GM18499 (cell line): ENCODE measurements around the gene IPO4.
"Not testable (repeated sequence)": the region's sequence is repeated elsewhere in the genome, so short reads cannot be mapped to it uniquely, and the experiment has no call there.

Source experiments
- ATAC-seq: cut with Tn5 transposase; IDR thresholded peaks from one replicate; pipeline ENCODE4 v1.9.1; 2021; ENCODE audit warnings: moderate number of reproducible peaks; ENCODE audit not compliant: insufficient read depth, unreplicated experiment

Gene IPO4

GRCh38 chr14:24219080-24219479, 30.5 kb upstream of the IPO4 start:
- no peak for ATAC-seq

DNA sequence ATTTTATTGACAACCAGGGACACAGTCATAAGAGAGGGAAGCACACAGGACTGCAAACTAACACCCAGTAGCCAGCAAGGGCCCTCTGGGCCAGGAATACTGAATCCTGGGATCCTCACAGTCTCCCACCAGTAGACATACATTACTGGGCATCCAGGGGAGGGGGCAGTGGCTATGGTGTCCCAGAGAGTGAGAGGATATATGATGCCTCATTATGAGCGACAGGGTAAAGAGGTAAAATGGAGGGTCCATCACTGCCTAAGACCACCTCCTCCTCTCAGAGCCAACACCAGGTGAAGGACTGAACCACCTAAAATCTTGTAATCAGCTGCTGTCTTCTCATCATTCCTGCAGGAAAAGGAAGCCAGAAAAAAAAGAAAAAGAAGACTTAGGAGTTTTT, 28.3 kb upstream of the IPO4 start:
- not testable (repeated sequence) for ATAC-seq

GRCh38 chr14:24216345-24216699, 27.7 kb upstream of the IPO4 start:
- ATAC-seq, result no peak

GRCh38 chr14:24215495-24216344, 27.1 kb upstream of the IPO4 start, which contains the start of gene MDP1:
TSS of gene MDP1 (minus strand) at chr14:24216066. CDS start at chr14:24215955, 111 bp downstream.
- peak; percentile 32 for ATAC-seq

DNA sequence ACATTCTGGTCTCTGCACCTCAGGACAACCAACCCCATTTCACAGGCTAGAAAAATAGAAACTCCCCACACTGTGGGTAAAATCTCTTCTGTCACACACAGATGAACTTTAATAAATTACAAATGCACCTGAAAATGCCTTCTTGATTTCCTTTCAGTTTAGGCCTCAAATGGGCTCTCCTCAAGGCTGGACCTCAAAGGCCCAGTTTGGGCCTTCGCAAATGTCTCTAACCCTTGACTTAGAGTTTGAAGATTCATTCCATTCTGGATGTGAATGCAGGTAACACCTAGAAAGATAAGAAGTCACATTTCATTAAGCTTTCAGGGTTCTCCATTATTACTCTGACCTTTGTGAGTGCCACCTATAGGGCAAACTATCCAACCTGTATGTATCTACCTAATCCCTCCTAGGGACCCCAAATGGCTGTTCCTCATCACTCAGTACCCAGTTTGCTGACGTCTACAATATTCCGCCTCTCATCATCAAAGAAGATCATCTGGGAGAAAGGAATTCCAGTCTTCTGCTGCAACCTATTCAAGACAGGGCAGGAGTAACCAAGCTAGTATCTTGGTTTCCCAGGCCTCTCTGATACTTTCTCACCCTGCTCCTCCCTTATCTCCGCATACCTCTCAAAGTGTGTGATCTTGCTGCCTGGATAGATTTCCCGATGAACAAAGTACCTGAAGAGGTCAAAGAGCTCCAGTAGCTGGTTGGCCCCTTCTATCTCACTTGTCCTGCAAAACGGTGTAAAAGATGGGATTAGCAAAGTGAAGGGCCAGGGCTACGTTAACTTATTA, 25.4 kb upstream of the IPO4 start:
- ATAC-seq, result no peak

DNA sequence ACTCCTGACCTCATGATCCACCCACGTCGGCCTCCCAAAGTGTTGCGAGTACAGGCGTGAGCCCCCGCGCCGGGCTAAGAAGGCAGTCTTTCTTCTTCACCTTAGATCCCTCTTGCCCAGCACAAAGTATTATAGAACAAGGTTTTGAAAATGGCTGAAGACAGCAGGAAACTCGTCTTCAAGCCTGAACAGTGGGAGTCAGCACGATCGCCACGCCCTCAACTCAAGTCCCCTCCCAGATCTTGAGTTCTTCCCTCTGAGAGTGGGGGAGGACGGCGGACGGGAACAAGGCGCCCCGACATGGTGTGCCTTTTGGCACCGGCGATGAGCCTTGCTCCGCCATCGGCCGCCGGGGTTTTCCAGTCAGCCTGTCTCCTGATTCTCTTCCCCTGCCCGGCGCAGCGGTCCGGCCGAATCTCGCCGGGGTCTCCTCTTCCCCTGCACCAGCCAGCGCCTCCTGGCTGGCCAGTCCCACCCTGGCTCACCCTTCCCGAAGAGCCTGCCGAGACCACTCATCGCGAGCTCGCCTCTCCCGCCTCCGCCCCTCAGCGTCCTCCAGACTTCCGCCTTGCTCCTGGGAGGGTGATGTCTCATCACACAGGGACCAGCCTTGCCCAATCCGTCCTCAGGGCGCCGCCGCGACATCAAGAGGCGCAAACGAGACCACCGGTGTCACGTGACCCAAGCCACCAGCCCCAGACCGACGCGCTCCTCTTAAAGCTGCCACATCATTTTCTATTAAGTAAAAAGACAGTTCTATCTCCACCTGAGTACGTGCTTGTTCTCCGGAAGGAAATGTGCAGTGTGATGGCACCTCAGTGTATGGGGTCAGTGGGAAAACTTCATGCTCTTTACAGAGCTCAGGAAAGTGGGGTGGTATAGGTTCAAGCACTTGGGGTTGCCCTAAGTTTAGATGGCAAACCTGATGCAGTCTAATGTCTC, 24.6 kb upstream of the IPO4 start, which contains the start of gene CHMP4A:
Gene CHMP4A, minus strand, starts transcription at position 565 of the 942 bp plus-strand sequence. Its CDS starts 49 bp downstream, at position 516.
- ATAC-seq, result peak; percentile 73

GRCh38 chr14:24211311-24211710, 22.7 kb upstream of the IPO4 start:
- no peak for ATAC-seq

DNA sequence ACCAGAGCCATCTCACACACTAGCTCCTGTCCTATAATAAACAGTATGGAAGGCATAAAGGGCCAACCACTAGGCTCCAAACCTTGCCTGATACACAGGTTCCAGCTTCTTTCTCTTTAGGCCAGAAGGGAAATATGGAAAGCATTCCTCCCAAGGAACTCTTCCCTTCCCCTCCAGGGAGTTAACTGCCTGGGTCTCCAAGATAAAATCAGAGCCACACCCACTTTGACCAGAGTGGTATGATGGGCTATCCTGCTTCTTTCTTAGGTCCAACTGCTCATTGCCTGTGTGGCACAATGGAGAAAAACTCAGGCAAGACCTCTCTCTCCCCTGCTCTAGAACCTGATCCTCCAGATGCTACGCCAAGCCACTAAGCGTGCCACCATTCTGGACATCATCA, 19.0 kb upstream of the IPO4 start:
- no peak for ATAC-seq

DNA sequence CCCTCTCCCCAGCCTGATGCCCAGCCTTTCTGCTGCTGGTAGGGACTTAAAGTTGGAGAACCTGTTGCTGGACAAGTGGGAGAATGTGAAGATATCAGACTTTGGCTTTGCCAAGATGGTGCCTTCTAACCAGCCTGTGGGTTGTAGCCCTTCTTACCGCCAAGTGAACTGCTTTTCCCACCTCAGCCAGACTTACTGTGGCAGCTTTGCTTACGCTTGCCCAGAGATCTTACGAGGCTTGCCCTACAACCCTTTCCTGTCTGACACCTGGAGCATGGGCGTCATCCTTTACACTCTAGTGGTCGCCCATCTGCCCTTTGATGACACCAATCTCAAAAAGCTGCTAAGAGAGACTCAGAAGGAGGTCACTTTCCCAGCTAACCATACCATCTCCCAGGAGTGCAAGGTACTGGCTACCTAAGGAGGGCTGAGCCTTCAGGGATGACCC, 18.5 kb upstream of the IPO4 start:
- ATAC-seq, result no peak

- ATAC-seq, result no peak
Measured at GRCh38 chr14:24206260-24207103, 17.9 kb upstream of the IPO4 start.

GRCh38 chr14:24204163-24205146, 15.8 kb upstream of the IPO4 start:
- no peak for ATAC-seq

DNA sequence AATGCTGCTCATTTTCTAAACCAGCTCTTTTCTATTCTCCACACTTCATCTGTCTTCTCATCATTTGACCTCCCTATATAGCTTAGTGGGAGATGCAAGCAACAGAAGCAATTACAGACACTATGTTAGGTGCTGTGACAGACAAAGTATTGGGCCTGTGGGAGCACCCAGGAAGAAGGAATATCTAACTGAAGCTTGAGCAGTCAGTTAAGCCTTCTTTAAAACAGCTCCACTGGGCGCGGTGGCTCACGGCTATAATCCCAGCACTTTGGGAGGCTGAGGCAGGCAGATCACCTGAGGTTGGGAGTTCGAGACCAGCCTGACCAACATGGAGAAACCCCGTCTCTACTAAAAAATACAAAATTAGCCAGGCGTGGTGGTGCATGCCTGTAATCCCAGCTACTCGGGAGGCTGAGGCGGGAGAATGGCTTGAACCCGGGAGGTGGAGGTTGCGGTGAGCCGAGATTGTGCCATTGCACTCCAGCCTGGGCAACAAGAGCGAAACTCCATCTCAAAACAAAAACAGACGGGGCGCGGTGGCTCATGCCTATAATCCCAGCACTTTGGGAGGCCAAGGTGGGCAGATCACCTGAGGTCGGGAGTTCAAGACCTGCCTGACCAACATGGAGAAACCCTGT, 14.8 kb upstream of the IPO4 start:
- not testable (repeated sequence) for ATAC-seq

DNA sequence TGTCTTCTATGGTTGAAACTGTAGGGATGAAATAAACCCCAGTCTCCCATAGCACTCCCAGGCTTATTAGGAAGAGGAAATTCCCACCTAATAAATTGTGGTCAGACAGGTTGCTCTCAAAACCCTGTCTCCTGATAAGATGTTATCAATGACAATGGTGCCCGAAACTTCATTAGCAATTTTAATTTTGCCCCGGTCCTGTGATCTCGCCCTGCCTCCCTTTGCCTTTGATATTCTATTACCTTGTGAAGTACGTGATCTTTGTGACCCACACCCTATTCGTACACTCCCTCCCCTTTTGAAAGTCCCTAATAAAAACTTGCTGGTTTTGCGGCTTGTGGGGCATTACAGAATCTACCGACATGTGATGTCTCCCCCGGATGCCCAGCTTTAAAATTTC, 13.9 kb upstream of the IPO4 start:
- ATAC-seq, result not testable (repeated sequence)

DNA sequence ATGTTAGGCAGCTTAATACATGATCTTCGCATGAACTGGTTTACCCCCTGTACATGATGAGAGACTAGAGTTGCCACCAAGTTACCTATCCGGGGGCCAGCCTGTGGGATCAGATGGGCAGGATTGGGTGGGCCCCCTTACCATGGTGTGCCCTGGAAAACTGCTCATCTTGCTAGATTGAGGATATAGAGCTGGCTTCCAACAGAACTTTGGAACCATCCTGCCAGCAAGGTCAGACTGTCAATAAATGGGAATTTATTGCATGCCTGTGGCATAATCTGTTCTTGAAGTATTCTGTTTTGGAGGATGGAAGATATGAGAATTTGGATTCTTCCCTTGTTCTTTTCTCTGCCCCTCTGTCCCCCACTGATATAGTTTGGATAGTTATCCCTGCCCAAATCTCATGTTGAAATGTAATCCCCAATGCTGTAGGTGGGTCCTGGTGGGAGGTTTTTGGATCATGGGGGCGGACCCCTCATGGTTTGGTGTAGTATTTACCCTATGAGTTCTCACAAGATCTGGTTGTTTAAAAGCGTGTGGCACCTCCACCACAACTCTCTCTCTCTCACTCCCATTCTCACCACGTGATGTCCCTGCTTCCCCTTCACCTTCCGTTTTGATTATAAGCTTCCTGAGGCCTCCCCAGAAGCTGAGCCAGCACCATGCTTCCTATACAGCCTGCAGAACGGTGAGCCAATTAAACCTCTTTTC, 10.4 kb upstream of the IPO4 start:
- ATAC-seq, result no peak

DNA sequence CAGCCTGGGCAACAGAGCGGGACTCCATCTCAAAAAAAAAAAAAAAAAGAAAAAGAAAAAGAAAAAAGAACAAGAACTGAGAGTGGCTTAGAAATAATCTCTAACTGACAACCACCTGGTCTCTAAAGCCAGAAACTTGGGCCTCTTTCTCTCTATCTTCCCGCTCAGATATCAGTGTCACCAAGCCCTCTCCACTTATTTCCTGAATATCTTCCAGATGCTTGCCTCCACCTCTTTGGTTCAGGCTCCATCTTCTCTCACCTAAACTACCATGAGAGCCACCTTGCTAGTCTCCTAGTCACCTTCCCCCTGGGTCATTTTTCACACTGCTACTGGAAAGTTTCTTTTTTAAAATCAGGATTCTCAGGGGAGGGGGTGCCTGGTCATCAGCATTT, 8.4 kb upstream of the IPO4 start:
- ATAC-seq, result no peak

- ATAC-seq, result no peak
Measured at GRCh38 chr14:24196071-24197055, 7.7 kb upstream of the IPO4 start.
